ENCODE data around the gene DDX42.
"Not testable (repeated sequence)": the region's sequence is repeated elsewhere in the genome, so short reads cannot be mapped to it uniquely, and the experiment has no call there.

Gene DDX42

GRCh38 chr17:63780507-63780906 is 6.5 kb downstream of the DDX42 start:
- DNase-seq = no peak

- no peak for DNase-seq
These were observed 7.0 kb downstream of the DDX42 start for GRCh38 chr17:63780928-63781327.

GRCh38 chr17:63783522-63783921 is 9.6 kb downstream of the DDX42 start:
- no peak for DNase-seq

DNA sequence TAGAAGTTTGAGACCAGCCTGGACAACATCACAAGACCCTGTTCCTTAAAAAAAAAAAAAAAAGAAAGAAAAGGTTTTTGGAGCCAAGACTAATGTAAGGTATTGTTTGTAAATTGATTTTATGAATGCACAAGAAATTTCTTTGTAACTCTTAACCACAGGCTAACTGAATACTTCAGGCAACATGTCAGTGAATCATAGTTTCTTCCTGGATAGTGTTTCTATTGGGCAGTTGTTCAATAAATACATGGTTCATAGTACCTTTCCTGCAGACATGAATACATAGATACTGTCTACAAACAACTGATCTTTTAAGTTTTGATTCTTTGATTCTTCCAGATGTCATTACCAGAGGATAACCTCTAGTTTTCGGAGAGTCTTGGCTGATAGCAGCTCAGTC is 11.6 kb downstream of the DDX42 start:
- no peak for DNase-seq

GRCh38 chr17:63786117-63786516 is 12.1 kb downstream of the DDX42 start:
- DNase-seq = no peak

DNA sequence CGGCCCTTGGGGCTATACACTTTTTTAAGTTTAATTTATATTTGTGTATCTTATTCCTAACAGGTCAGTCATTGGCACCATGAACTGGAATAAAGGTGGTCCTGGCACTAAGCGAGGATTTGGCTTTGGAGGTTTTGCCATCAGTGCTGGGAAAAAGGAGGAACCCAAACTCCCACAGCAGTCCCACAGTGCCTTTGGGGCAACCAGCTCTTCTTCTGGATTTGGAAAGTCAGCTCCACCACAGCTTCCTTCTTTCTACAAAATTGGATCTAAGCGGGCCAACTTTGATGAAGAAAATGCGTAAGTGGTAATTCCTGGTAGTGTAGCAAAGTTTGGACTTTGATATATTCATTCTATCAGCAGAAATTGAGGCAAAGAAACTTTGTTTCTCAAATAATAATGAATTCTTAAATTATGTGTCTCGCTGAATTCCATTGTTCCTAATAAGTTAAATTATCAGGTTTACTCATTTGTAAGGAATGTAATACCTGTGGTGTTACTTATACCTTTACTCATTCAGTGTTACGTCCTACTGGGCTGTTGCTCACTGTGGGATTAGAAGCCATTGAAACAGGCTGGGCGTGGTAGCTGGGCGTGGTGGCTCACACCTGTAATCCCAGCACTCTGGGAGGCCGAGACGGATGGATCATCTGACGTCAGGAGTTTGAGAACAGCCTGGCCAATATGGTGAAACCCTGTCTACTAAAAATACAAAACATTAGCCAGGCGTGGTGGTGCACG is 13.2 kb downstream of the DDX42 start:
- DNase-seq = no peak

DNA sequence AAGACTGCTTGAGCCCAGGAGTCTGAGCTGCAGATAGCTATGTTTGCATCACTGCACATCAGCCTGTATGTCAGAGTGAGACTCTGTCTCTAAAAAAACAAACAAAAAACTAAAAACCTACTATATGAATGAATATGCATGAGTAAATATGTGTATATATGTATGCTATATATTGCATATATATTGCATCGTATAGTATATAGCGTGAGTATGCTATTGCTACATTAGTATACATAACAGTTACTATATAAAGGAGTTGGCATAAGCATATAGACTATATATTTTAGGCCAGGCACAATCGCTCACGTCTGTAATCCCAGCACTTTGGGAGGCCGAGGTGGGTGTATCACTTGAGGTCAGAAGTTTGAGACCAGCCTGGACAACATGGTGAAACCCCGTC is 16.1 kb downstream of the DDX42 start:
- no peak for DNase-seq

- DNase-seq = no peak
These were observed 18.2 kb downstream of the DDX42 start for GRCh38 chr17:63792055-63792729.

DNA sequence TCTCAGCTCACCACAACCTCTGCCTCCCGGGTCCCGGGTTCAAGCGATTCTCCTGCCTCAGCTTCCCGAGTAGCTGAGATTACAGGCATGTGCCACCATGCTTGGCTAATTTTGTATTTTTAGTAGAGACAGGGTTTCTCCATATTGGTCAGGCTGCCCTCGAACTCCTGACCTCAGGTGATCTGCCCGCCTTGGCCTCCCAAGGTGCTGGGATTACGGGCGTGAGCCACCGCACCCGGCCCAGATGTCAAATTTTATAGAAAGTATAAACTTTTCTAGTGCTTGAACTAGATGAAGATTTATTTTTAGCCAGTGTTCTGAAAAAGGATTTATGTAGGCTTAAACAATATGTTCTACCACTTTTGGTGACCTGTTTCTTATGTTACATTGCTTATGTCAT is 22.4 kb downstream of the DDX42 start:
- DNase-seq = not testable (repeated sequence)

GRCh38 chr17:63798572-63799106 is 24.7 kb downstream of the DDX42 start:
- DNase-seq = no peak

- no peak for DNase-seq
These were observed 26.8 kb downstream of the DDX42 start for GRCh38 chr17:63800783-63801182.

DNA sequence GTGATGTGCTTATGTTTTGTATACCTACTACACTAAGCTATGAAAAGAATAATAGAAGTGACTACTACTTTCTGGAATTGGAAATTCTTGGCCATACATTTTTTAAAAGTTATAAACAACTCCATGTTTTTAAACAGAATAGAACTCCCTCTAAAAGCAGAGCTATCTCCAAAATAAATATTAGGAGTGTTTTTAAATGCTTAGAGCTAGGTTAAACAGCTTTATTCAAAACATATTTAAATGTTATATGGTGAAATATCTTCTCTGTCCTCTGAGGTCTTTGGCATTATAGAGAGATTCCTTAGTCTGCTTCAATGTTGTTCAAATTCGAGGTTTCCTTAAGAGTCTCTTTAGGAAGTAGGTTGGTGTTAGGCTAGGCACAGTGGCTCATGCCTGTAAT is 30.4 kb downstream of the DDX42 start:
- DNase-seq = no peak

DNA sequence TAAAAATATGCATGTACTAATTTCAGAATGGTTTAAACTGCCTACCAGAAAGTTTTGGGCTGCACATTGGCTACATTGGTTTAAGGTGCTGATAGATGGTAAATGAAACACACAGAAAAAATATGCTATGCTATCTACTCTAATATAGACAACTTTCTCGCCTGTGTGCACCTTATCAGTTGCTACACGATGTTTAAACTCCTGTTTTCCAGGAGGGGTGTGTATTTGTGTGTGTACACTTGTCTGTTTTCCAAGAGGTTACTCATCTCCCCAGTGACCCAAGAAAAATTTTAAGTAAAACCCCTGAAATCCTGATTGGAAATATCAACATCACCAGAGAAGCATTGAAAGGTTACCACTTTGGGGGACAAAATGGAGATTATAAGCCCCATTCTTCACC is 31.6 kb downstream of the DDX42 start:
- no peak for DNase-seq

GRCh38 chr17:63809970-63810369 is 36.0 kb downstream of the DDX42 start:
- no peak for DNase-seq

- DNase-seq = no peak
These were observed 42.2 kb downstream of the DDX42 start for GRCh38 chr17:63816123-63816522.

GRCh38 chr17:63816669-63817068 is 42.7 kb downstream of the DDX42 start:
- no peak for DNase-seq

- no peak for DNase-seq
These were observed 43.9 kb downstream of the DDX42 start for GRCh38 chr17:63817736-63818385.

- no peak for DNase-seq
These were observed 45.2 kb downstream of the DDX42 start for GRCh38 chr17:63819131-63819530.

DNA sequence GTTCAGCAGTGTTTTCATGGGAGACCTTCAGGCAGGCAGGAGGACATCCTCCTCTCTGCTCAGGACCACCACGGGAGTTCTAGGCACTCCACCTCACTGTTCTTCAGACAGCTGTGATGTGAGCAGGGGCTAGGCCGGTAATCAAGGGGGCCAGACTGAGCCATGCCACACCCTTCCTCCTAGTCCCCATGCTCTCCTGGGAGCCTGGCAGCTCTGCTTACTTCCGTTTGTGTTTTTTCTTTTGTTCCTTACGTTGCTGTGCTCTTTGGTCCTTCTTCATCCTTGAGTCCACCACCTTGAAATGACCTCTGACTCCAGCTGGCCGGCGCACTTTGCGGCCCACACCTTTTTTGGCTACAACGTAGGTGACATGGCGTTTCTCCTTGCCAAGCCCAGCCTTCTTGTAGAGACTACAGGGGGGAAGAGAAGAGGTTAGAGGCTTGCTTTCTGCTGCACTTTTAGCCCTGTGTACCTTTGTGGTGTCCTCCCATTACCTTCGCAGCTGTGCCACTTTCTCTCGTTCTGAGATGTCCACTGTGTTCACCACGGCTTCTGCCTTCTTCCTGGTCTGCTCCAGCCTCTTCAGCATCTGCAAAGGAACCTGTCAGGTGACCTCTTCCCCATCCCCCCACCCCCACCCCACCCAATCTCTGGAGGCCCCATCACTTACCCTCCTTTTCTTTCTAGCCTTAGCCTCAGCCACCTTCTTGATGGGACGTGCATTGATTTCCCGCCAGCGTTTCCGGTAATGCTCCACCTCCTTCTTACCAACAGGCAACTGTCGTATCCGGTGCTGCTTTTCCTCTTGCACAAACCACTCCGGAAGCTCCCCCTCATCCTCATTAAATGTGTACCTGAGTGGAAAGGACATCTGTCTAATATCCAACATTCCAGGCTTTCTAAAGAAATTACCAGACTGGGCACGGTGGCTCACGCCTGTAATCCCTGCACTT is 45.9 kb downstream of the DDX42 start:
- DNase-seq = no peak

GRCh38 chr17:63820963-63821561 is 47.1 kb downstream of the DDX42 start:
- DNase-seq = no peak

DNA sequence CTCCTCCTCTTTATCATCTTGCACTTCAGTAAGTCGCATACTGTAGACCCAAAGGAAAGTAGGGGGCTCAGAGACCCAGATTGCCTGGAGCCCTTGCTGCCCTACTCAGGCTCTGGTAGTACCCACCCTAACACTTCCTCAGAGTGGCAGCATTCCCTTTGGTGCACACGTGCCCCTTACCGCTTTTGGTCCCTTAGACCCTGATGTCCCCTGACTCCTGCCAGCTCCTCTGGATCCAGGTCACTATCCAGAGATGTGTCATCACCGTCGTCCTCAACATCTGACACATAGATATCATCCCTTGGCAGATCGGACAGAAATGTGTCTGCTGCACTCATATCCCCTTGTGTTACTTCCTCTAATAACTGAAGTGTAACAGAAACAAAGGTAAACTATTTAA is 47.8 kb downstream of the DDX42 start:
- no peak for DNase-seq

DNA sequence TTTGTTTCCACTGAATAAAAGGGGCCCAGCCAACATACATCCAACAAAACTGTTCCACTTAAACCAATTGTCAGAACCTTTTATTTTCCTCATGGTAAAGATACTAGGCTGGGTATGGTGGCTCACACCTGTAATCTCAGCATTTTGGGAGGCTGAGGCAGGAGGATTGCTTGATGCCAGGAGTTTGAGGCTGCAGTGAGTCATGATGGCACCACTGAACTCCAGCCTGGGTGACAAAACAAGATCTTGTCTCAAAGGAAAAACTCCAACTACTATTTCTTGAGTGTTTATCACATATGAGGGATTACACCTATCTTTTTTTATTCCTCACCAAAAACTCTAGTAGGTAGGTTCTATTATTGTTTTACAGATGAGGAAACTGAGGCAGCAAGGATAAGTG is 48.6 kb downstream of the DDX42 start:
- DNase-seq = no peak

All from right hindlimb (tissue), 1 donor.